HTR-8/SVneo (cell line): Measurements from ENCODE around the gene RNF13.
"Not testable (repeated sequence)": the region's sequence is repeated elsewhere in the genome, so short reads cannot be mapped to it uniquely, and the experiment has no call there.

Experiments
- DNase-seq: peaks from one replicate; pipeline ENCODE4 v3.0.0; 2011; ENCODE audit warnings: low spot score, mixed read lengths; ENCODE audit not compliant: insufficient read length
- FAIRE-seq: peaks from 2 replicates; lab custom pipeline; 2011; peaks lifted over from hg19 to GRCh38; lab: Jason Lieb, UNC

The RNF13 gene

GRCh38 chr3:149971403-149972075 lies 158.5 kb downstream of the RNF13 start:
- no peak for DNase-seq
- no peak for FAIRE-seq

GRCh38 chr3:149975919-149976318 lies 162.9 kb downstream of the RNF13 start:
- no peak for DNase-seq

GRCh38 chr3:149977386-149977785 lies 164.4 kb downstream of the RNF13 start:
- FAIRE-seq: no peak

More at GRCh38 chr3:149975919-149976318, 162.9 kb downstream of the RNF13 start:
- FAIRE-seq: no peak

GRCh38 chr3:149981979-149982378 lies 169.0 kb downstream of the RNF13 start:
- DNase-seq: not testable (repeated sequence)
- FAIRE-seq: peak; percentile 86

More at GRCh38 chr3:149977386-149977785, 164.4 kb downstream of the RNF13 start:
- DNase-seq: no peak

- FAIRE-seq: not testable (repeated sequence)
Observed at GRCh38 chr3:149983053-149983452, 170.0 kb downstream of the RNF13 start.

GRCh38 chr3:149983628-149984027 lies 170.6 kb downstream of the RNF13 start:
- FAIRE-seq (no peak), DNase-seq (no peak)

More at GRCh38 chr3:149983053-149983452, 170.0 kb downstream of the RNF13 start:
- DNase-seq: not testable (repeated sequence)

GRCh38 chr3:149989307-149989706 lies 176.3 kb downstream of the RNF13 start:
- no peak for DNase-seq
- FAIRE-seq: no peak

GRCh38 chr3:149990423-149990948 lies 177.5 kb downstream of the RNF13 start:
- FAIRE-seq (no peak), DNase-seq (no peak)

- no peak for FAIRE-seq
- DNase-seq: no peak
Observed at GRCh38 chr3:149992416-149993058, 179.5 kb downstream of the RNF13 start.

GRCh38 chr3:149998946-149999345 lies 185.9 kb downstream of the RNF13 start:
- no peak for FAIRE-seq
- no peak for DNase-seq

- no peak for DNase-seq
- no peak for FAIRE-seq
Observed at GRCh38 chr3:149999421-149999820, 186.4 kb downstream of the RNF13 start.

GRCh38 chr3:150000641-150001040 lies 187.6 kb downstream of the RNF13 start:
- FAIRE-seq (no peak), DNase-seq (no peak)

- FAIRE-seq (no peak), DNase-seq (no peak)
Observed at GRCh38 chr3:150005243-150006112, 192.5 kb downstream of the RNF13 start.

- FAIRE-seq: no peak
- no peak for DNase-seq
Observed at GRCh38 chr3:150006794-150007193, 193.8 kb downstream of the RNF13 start.
